Measurements from ENCODE around the gene MAP2. TPM values are rescaled to one million over a fixed set of nuclear protein-coding genes. Genes with fewer than 3 reads are reported as not detected.

Gene MAP2
- total and polyA plus RNA-seq, 2 donors (not counting 1 experiment from before 2014, with no cell fraction given): 1.8 to 3.0 TPM

- no peaks in the 10 kb centered on the region for H3K27me3 ChIP-seq (replicated peaks in 1 of 4; ENCODE audit: control extremely low read depth in 1 of 4, control insufficient read depth in 3 of 4, insufficient read depth in 4 of 4, low read length in 3 of 4)
- no peaks in the 10 kb centered on the region for H3K9me3 ChIP-seq (ENCODE audit: control extremely low read depth in 1 of 3, control insufficient read depth in 2 of 3, insufficient read depth in 1 of 3, low read length in 2 of 3)
- H3K79me2 ChIP-seq (ENCODE audit: control insufficient read depth, insufficient read depth, low read length): no peaks in the 10 kb centered on the region
- TF ChIP-seq CTCF (IDR thresholded peaks at IDR 0.05): no peak
- TF ChIP-seq EZH2 (IDR thresholded peaks at IDR 0.05; ENCODE audit: borderline replicate concordance, insufficient read depth, low read depth, low read length, poor library complexity, severe bottlenecking): no peak
- Mint-ChIP-seq H3K9me3 (ENCODE audit: insufficient read depth) (peaks cover 2% of the 10 kb centered on the region), H3K27me3 (no peaks in the 10 kb centered on the region), H3K4me3 (no peak overlapping the region), H3K27ac (no peak overlapping the region), H3K4me1 (no peaks in the 10 kb centered on the region)
- no peak overlapping the region for H3K4me2 ChIP-seq (replicated peaks; ENCODE audit: low read depth, low read length, poor library complexity, severe bottlenecking)
- no peaks in the 10 kb centered on the region for H4K20me1 ChIP-seq (ENCODE audit: control insufficient read depth, insufficient read depth, low read length, poor library complexity, severe bottlenecking)
- H3K4me3 ChIP-seq (ENCODE audit: control extremely low read depth in 1 of 5, extremely low read depth in 1 of 5, insufficient read depth in 1 of 5, low read depth in 2 of 5, low read length in 4 of 5): no peak overlapping the region
- no peak overlapping the region for H3K9ac ChIP-seq (ENCODE audit: low read length)
- no peak for DNase-seq
- 43% methylated on average over 1 of the region's 7 CpGs for WGBS (ENCODE audit: insufficient coverage)
- intact Hi-C loops (cut with micrococcal nuclease): no loop called here
- no peaks in the 10 kb centered on the region for H3K36me3 ChIP-seq (replicated peaks in 1 of 2; ENCODE audit: control extremely low read depth in 1 of 2, control insufficient read depth in 1 of 2, extremely low read depth in 1 of 2, insufficient read depth in 2 of 2, low read length in 1 of 2)
- no peak for ATAC-seq (ENCODE audit: low read depth)
- H2AFZ ChIP-seq (ENCODE audit: insufficient read depth, low read depth, low read length, poor library complexity, severe bottlenecking): no peak overlapping the region
- CTCF ChIA-PET: no interaction called here
- no peak overlapping the region for H3K27ac ChIP-seq (ENCODE audit: low read length in 2 of 2)
- POLR2A ChIA-PET: no interaction called here
- H3K4me1 ChIP-seq (ENCODE audit: control insufficient read depth in 2 of 2, insufficient read depth in 2 of 2, low read length in 2 of 2): no peaks in the 10 kb centered on the region
Measured at GRCh38 chr2:209671020-209671680, 247.3 kb downstream of the MAP2 start.

GRCh38 chr2:209673811-209674210, 250.0 kb downstream of the MAP2 start:
- intact Hi-C loops (cut with micrococcal nuclease): no loop called here
- H3K9me3 ChIP-seq (ENCODE audit: control extremely low read depth in 1 of 3, control insufficient read depth in 2 of 3, insufficient read depth in 1 of 3, low read length in 2 of 3): no peaks in the 10 kb centered on the region
- TF ChIP-seq EZH2 (IDR thresholded peaks at IDR 0.05; ENCODE audit: borderline replicate concordance, insufficient read depth, low read depth, low read length, poor library complexity, severe bottlenecking) (no peak), CTCF (IDR thresholded peaks at IDR 0.05) (no peak)
- Mint-ChIP-seq H3K4me3 (no peak overlapping the region), H3K27ac (no peak overlapping the region), H3K9me3 (ENCODE audit: insufficient read depth) (peaks cover 3% of the 10 kb centered on the region), H3K27me3 (no peaks in the 10 kb centered on the region), H3K4me1 (no peaks in the 10 kb centered on the region)
- ChIA-PET CTCF (no interaction called here), POLR2A (no interaction called here)
- no peaks in the 10 kb centered on the region for H3K27me3 ChIP-seq (replicated peaks in 1 of 4; ENCODE audit: control extremely low read depth in 1 of 4, control insufficient read depth in 3 of 4, insufficient read depth in 4 of 4, low read length in 3 of 4)
- no peaks in the 10 kb centered on the region for H4K20me1 ChIP-seq (ENCODE audit: control insufficient read depth, insufficient read depth, low read length, poor library complexity, severe bottlenecking)
- ATAC-seq (ENCODE audit: low read depth) (no peak), DNase-seq (no peak)
- H3K4me2 ChIP-seq (replicated peaks; ENCODE audit: low read depth, low read length, poor library complexity, severe bottlenecking): no peak overlapping the region
- no peak overlapping the region for H3K4me3 ChIP-seq (ENCODE audit: control extremely low read depth in 1 of 5, extremely low read depth in 1 of 5, insufficient read depth in 1 of 5, low read depth in 2 of 5, low read length in 4 of 5)
- H3K27ac ChIP-seq (ENCODE audit: low read length in 2 of 2): no peak overlapping the region
- H3K79me2 ChIP-seq (ENCODE audit: control insufficient read depth, insufficient read depth, low read length): no peaks in the 10 kb centered on the region
- H3K36me3 ChIP-seq (replicated peaks in 1 of 2; ENCODE audit: control extremely low read depth in 1 of 2, control insufficient read depth in 1 of 2, extremely low read depth in 1 of 2, insufficient read depth in 2 of 2, low read length in 1 of 2): no peaks in the 10 kb centered on the region
- no peak overlapping the region for H2AFZ ChIP-seq (ENCODE audit: insufficient read depth, low read depth, low read length, poor library complexity, severe bottlenecking)
- H3K9ac ChIP-seq (ENCODE audit: low read length): no peak overlapping the region
- H3K4me1 ChIP-seq (ENCODE audit: control insufficient read depth in 2 of 2, insufficient read depth in 2 of 2, low read length in 2 of 2): no peaks in the 10 kb centered on the region

Data from B cell (primary cell).